HG03139 (cell line): ENCODE measurements around the gene BRMS1.
"Not testable (repeated sequence)": the region's sequence is repeated elsewhere in the genome, so short reads cannot be mapped to it uniquely, and the experiment has no call there.

Source experiments
- ATAC-seq: cut with Tn5 transposase; IDR thresholded peaks from one replicate; pipeline ENCODE4 v1.9.1; 2021; ENCODE audit not compliant: unreplicated experiment

Gene BRMS1

GRCh38 chr11:66326261-66327111, 18.4 kb downstream of the BRMS1 start:
- ATAC-seq = no peak

- no peak for ATAC-seq
These were observed 19.6 kb downstream of the BRMS1 start for GRCh38 chr11:66325263-66325671.

- ATAC-seq = no peak
These were observed 20.2 kb downstream of the BRMS1 start for GRCh38 chr11:66324664-66325063.

- no peak for ATAC-seq
These were observed 21.2 kb downstream of the BRMS1 start for GRCh38 chr11:66323684-66324083.

GRCh38 chr11:66322732-66323427, 22.0 kb downstream of the BRMS1 start:
- no peak for ATAC-seq

- no peak for ATAC-seq
These were observed 23.3 kb downstream of the BRMS1 start for GRCh38 chr11:66321606-66322005.

- not testable (repeated sequence) for ATAC-seq
These were observed 24.2 kb downstream of the BRMS1 start for GRCh38 chr11:66320748-66321147.

- ATAC-seq = not testable (repeated sequence)
These were observed 24.6 kb downstream of the BRMS1 start for GRCh38 chr11:66320289-66320688.

- no peak for ATAC-seq
These were observed 26.3 kb downstream of the BRMS1 start for GRCh38 chr11:66318600-66318970.

GRCh38 chr11:66317723-66318599, 26.9 kb downstream of the BRMS1 start:
- ATAC-seq = no peak

GRCh38 chr11:66317322-66317722, 27.6 kb downstream of the BRMS1 start:
- ATAC-seq = no peak

GRCh38 chr11:66316849-66317251, 28.1 kb downstream of the BRMS1 start, which contains the start of gene CD248:
TSS of gene CD248 (minus strand) at chr11:66317044. CDS start at chr11:66317027, 17 bp downstream.
- no peak for ATAC-seq

GRCh38 chr11:66315921-66316811, 28.7 kb downstream of the BRMS1 start:
- no peak for ATAC-seq

- ATAC-seq = no peak
These were observed 29.4 kb downstream of the BRMS1 start for GRCh38 chr11:66315498-66315885.

- no peak for ATAC-seq
These were observed 30.1 kb downstream of the BRMS1 start for GRCh38 chr11:66314561-66315497.

GRCh38 chr11:66314186-66314501, 30.8 kb downstream of the BRMS1 start:
- no peak for ATAC-seq

- ATAC-seq = no peak
These were observed 31.4 kb downstream of the BRMS1 start for GRCh38 chr11:66313321-66314185.

- ATAC-seq = peak; percentile 59
These were observed 32.2 kb downstream of the BRMS1 start for GRCh38 chr11:66312549-66313320.
